Prostate gland (tissue), 2 donors: Measurements from ENCODE around the gene ZFYVE9.

Source experiments
- CTCF ChIP-seq, 4 experiments: fragments of 200-600 bp in 2 of 4; fragments of 450-650 bp in 2 of 4; sonication (generic) in 2 of 4; IDR thresholded peaks; 1 replicate in 3 of 4; 2 replicates in 1 of 4; pipeline ENCODE4 v1.5.1; 2016 to 2019; ENCODE audit warnings: antibody characterized with exemption in 4 of 4, mild to moderate bottlenecking in 2 of 4, moderate library complexity in 2 of 4
- POLR2AphosphoS5 ChIP-seq: sonication (generic); formaldehyde crosslinking; IDR thresholded peaks from one replicate; pipeline ENCODE4 v1.6.1; 2017; ENCODE audit warnings: antibody characterized with exemption

- no peak for TF ChIP-seq POLR2AphosphoS5
- TF ChIP-seq CTCF (IDR thresholded peaks at IDR 0.05), result no peak
Measured at GRCh38 chr1:52263153-52263910, 121.4 kb downstream of the ZFYVE9 start.
